GM18517 (cell line): ENCODE results near the gene CT47A1.
"Not testable (repeated sequence)": the region's sequence is repeated elsewhere in the genome, so short reads cannot be mapped to it uniquely, and the experiment has no call there.

ENCODE experiments used
- ATAC-seq: cut with Tn5 transposase; IDR thresholded peaks from one replicate; pipeline ENCODE4 v1.9.1; 2021; ENCODE audit warnings: mild to moderate bottlenecking, moderate library complexity; ENCODE audit not compliant: unreplicated experiment

Gene CT47A1

GRCh38 chrX:120985660-120986059 is at the start of gene CT47A1:
TSS of gene CT47A1 (minus strand) at chrX:120985760. CDS start at chrX:120985529, 231 bp downstream.
- not testable (repeated sequence) for ATAC-seq

GRCh38 chrX:121032531-121032930 is 47.0 kb upstream of the CT47A1 start:
- no peak for ATAC-seq

- no peak for ATAC-seq
Measured at GRCh38 chrX:121030083-121030482, 44.5 kb upstream of the CT47A1 start.

- no peak for ATAC-seq
Measured at GRCh38 chrX:121028419-121028818, 42.9 kb upstream of the CT47A1 start.

GRCh38 chrX:121014826-121015225 is 29.3 kb upstream of the CT47A1 start:
- no peak for ATAC-seq

GRCh38 chrX:121013897-121014455 is 28.4 kb upstream of the CT47A1 start:
- no peak for ATAC-seq

- ATAC-seq, result no peak
Measured at GRCh38 chrX:121011254-121011653, 25.7 kb upstream of the CT47A1 start.

- no peak for ATAC-seq
Measured at GRCh38 chrX:121010218-121010617, 24.7 kb upstream of the CT47A1 start.

GRCh38 chrX:121009764-121010163 is 24.2 kb upstream of the CT47A1 start:
- ATAC-seq, result no peak

- ATAC-seq, result no peak
Measured at GRCh38 chrX:121008920-121009319, 23.4 kb upstream of the CT47A1 start.

- ATAC-seq, result no peak
Measured at GRCh38 chrX:121000589-121000988, 15.0 kb upstream of the CT47A1 start.

GRCh38 chrX:120999413-120999812 is 13.9 kb upstream of the CT47A1 start:
- no peak for ATAC-seq

GRCh38 chrX:120956500-120956899 is 29.1 kb downstream of the CT47A1 start, which contains the start of gene CT47A7:
TSS of gene CT47A7 (minus strand) at chrX:120956600. CDS start at chrX:120956345, 255 bp downstream.
- ATAC-seq, result not testable (repeated sequence)
